NCI-H2029 treated with DMSO at 0.1 percent for 48 hours (cell line): ENCODE results near the gene SSPN.

ENCODE experiments used
- DNase-seq: peaks from one replicate; lab custom pipeline; 2025; lab: John Stamatoyannopoulos, UW

Gene SSPN

DNA sequence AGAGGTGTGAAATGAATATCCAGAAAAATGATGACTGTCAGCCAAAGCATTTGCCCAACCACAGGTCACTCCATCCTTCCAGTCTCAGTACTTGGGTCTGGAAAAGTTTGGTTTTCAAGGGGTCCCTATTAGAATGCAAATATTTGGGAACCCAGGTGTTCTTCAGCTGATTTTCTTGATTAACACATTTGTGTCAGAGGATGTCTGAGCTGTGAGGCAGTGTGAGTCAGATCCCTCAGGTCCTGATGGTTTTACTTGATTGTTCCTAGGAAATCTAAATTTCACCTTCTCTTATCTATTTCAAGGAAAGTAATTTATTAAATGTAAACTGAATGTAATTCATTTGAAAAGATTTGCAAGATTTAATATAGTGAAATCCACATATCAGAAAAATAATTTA, 71.5 kb downstream of the SSPN start:
- no peak for DNase-seq

DNA sequence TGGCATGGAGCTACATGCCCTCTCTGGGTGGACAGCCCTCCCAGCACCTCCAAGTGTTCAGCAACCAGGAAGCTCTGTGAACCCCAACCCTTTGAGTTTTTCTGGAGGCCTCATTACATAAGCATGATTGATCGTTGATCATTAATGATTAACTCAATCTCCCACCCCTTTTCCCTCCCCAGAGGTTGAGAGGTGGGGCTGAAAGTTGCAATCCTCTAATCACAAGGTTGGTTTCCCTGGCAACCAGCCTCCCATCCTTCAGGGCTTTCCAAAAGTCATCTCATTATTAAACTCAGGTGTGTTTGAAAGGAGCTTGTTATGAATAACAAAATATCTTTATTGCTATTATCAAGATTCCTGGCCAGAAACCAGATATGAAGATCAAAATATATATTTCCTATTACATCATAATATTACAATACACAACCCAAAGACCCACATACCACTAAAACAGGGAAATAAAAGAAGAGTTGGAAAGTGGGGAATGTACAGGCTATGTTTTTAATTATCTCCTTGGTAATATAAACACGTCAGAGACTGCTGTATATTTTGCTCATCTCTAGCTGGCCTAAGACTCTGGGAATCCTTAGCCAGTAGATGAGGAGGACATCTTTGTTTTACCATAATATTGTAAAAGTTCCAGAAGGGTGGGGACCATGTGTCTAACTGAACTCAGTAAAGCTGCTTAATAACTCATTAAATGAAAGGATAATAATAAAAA, 73.6 kb downstream of the SSPN start:
- DNase-seq = no peak

DNA sequence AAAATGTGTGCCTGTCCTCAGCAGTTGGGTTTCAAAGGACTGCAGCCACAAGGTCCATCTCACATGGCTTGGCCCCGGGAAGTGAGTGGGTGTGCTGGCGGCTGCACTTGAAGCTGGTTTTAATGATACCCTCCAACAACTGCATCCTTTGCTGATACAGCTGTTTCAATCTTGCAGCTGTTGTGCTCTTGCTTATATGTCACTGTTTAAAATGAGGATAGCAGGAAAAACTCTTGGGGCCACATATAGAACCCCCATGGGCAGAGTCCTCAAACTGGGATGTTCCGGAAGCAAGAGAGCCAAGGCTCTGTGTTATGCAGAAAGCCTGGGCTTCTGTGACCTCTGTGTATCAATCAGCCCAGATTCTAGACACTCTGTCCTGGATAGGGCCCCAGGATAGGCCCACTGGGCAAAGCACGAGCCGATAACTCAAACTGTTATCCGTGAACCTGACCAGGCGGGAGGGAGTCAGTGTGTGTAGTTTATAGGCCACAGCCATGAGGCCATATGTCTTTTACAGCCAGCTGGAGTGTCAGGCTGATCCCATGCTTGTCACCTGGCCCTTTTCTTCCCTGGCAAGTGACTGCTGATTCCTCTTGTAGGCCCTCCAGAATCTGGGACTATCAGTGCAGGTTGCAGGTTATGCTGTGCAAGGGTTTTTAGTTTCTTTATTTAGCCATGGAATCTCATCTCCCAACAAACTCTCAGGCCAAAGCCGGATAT, 74.3 kb downstream of the SSPN start:
- DNase-seq = no peak

GRCh38 chr12:26271024-26271423, 75.7 kb downstream of the SSPN start:
- DNase-seq = no peak

DNA sequence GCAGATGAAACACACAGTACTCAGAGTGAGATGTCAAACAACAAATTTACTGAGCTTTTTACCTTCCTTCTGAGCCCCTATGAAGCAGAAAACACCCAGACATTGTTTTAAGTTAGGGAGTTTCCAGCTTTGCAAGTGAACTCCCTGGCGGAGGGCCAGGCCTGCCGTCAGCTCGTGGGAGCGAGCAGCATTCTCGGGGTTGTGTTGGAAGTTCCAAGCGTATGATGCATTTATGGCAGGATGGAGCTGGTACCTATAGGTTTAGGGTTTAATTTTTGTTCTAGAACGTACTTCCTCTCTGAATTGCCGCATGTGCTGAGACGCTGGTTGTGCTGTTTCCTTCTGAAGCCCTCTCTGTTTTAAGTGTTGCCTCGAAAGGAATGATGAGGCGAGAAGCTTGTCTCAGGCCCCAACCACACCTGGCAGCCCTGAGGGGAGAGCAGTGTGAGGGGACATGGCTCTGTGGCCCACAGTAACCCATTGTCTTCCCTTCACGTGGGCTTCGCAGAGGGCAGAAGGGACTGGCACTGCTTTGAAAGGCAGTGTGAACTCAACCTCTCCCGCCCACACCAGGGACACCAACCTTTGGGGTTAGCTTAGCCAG, 76.6 kb downstream of the SSPN start:
- DNase-seq = no peak

DNA sequence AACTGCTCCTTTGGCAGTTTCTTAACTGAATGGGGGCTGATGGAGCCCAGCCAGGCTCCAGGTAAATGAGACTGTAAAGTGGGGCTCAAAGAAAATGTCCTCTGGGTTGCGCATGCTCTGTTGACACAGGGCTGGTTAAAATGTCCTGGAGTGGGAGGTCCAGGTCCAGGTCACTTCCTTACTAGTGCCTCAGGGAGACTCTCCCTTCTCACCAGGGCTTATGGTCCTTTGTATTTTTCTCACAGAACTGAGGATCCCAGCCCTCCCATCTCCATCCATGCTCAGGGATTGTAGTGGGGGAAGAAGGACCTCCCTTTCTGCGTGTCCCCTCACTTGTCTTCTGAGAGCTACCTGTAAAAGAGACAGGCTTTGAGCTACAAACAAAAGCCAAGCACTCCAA, 77.5 kb downstream of the SSPN start:
- no peak for DNase-seq

DNA sequence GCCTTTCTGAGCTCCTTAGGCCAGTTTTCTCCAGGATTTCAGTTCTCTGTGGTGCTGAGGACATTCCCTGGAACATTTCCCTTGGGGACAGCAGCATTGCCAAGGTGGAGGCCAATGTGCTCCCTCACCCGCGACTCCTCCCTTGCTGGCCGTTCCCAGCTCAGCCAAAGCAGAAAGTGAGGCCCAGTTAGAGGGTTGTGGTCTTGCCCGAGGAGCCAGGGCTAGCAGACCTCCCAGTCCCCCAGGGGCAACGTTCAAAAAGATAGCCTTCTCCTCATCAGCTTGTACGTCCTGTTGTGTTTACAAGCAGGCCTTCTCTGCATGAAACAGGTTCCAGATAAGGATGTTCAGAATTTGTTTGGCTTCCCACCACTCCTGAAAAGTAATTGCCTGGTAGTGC, 78.4 kb downstream of the SSPN start:
- no peak for DNase-seq

GRCh38 chr12:26274441-26275312, 79.3 kb downstream of the SSPN start:
- DNase-seq = no peak

- no peak for DNase-seq
These were observed 80.1 kb downstream of the SSPN start for GRCh38 chr12:26275313-26276131.

DNA sequence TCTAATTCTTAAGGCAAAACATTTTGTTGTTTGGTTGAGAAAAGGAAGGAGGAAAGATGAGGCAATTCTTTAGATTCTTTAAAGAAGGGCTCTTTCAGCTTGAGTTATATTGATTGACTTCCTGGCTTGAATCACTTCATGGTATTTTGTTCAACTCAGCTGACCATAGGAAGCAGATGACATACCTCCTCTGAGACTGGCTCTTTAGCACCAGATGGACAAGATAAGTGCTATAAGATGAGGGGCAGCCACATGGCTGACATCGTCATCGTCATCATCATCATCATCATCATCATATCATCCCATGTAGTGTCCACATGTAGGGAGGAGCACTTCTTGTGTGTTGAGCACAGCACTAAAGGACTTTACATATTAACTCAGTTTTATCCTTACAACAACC, 81.3 kb downstream of the SSPN start:
- DNase-seq = no peak

- no peak for DNase-seq
These were observed 82.3 kb downstream of the SSPN start for GRCh38 chr12:26277506-26278246.

DNA sequence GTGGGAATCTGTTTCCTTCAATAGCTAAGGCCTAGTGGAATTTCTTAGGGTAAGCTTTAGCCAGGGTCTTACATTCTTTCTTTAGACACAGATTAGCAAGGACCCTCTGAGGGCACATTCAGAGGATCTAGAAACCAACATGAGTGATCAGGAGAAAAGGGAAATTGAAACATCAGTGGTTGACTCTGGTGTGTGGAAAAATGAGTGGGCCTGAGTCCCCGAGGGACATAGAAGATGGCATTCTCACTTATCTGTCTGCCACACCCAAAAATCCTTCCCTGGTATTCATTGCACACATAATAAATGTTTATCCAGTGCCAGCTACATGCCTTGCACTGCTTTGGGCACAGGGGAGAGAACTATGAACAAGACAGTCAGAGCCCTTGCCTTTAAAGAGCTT, 82.9 kb downstream of the SSPN start:
- no peak for DNase-seq

DNA sequence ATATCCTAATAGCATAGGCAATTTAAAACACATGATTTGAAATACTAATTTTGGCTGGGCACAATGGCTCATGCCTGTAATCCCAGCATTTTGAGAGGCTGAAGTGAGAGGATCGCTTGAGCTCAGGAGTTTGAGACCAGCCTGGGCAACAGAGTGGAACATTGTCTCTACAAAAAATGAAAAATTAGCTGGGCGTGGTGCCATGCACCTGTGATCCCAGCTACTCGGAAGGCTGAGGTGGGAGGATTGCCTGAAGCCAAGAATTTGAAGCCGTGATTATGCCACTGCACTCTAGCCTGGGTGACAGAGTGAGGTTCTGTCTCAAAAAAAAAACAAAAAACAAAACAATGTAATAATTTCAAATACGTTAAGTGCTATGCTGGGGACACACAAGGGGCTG, 83.3 kb downstream of the SSPN start:
- DNase-seq = no peak

GRCh38 chr12:26279091-26279490, 83.7 kb downstream of the SSPN start:
- no peak for DNase-seq

DNA sequence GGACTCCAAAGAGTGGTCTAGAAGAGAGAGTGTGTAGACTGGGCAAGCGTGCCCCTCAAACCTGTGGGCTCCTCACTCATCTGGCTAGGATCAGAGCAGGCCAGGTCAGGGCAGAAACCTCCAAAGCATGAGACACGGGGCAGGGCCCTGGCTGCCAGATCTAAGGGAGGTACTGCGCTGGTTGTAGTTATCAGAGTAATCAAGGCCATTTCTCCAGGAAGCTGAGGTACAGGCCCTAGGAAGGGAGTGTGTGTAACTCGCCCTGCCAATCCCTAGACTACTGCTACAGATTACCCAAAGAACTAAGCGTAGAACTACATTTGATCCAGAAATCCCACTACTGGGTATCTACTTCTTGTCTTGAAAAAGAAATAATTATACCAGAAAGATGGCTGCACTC, 84.5 kb downstream of the SSPN start:
- DNase-seq = no peak

GRCh38 chr12:26280869-26281268, 85.5 kb downstream of the SSPN start:
- DNase-seq = no peak

DNA sequence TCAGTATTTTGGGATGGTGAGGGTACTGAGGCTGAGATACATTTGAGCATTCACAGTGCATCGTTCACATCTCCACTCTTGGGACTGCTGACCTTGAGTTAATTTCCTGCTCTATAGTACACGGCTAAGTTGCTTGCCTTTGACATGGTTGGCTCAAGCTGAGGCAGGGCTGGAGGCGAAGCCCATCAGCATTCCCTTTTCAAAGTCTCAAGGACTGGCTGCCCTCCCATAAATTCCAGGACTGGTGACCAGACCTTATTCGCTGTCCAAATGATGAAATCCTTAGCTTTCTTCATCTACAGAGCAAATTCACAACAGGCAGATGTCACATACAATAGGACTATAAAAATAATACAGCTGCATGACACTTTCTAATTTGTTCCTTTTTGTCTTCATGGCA, 85.9 kb downstream of the SSPN start:
- DNase-seq = no peak

DNA sequence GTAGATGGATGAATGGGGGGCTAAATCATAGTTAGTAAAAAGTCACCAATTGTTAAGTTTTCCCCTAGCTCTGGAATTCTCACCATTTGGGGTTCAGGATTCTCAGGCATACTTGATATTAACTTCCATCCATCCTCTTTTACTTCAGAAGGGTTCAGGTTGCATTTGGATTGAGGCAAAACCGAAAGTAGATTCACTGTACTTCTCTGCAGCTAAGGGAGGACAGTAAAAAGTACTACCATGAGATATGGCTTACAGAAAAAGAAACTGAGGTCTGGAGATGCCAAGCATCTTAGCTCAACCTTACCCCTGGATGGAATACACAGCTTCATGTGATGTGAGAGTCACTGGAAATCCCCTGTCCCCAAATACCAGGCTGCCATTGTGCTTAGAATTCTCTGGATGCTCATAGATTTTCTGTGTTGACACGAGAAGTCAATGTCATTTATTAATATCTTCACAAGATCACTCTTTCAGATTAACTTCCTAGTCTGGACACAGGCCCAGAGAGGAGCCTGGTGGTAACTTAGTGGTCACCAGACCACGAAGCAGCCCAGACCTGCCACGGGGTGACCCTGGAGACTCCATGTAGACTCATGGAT, 87.1 kb downstream of the SSPN start:
- no peak for DNase-seq

DNA sequence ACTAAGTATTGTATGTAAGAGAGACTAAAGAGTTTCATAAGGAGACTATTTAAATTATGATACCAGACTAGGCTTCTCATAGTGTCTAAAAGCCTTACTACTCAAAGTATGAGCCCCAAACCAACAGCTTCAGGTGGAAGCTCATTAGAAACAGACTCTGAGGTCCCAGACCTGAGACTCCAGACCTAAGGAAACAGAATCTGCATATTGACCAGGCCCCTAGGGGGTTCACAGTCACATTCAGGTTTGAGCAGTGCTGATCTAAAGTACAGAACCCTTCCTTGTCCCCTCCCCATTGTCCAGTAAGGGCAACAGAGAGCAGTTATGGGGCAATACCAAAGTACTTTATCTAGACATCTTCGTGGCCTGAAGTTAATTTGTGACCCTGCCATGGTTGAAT, 87.7 kb downstream of the SSPN start:
- DNase-seq = no peak

GRCh38 chr12:26283617-26284016, 88.2 kb downstream of the SSPN start:
- DNase-seq = no peak
